Trophoblast cell (in vitro differentiated cells and primary cell): ENCODE measurements around the gene INSM2.
A peak's percentile ranks its signal among the peaks of the same experiment; 100 is the strongest.

Source experiments
- DNase-seq, 2 donors: peaks; one replicate each; pipeline ENCODE4 v3.0.0-alpha.2; 2016
- H2AFZ ChIP-seq: 2 replicates; pipeline ENCODE4 v1.6.1; 2013; ENCODE audit warnings: low read length, moderate library complexity, mild to moderate bottlenecking; ENCODE audit not compliant: insufficient read depth, poor library complexity
- H2AK5ac ChIP-seq: 2 replicates; pipeline ENCODE4 v1.6.1; 2013; ENCODE audit warnings: mild to moderate bottlenecking, low read length
- H2BK120ac ChIP-seq: 2 replicates; pipeline ENCODE4 v1.6.1; 2013; ENCODE audit warnings: low read length, mild to moderate bottlenecking, moderate library complexity; ENCODE audit not compliant: insufficient read depth, poor library complexity
- H2BK12ac ChIP-seq: 2 replicates; pipeline ENCODE4 v1.6.1; 2013; ENCODE audit warnings: mild to moderate bottlenecking, low read length, moderate library complexity
- H2BK5ac ChIP-seq: 2 replicates; pipeline ENCODE4 v1.6.1; 2013; ENCODE audit warnings: low read length, low read depth, moderate library complexity, mild to moderate bottlenecking; ENCODE audit not compliant: poor library complexity
- H3K14ac ChIP-seq: 2 replicates; pipeline ENCODE4 v1.6.1; 2013; ENCODE audit warnings: mild to moderate bottlenecking, low read length
- H3K18ac ChIP-seq: 2 replicates; pipeline ENCODE4 v1.6.1; 2013; ENCODE audit warnings: mild to moderate bottlenecking, low read length
- H3K23ac ChIP-seq: 2 replicates; pipeline ENCODE4 v1.6.1; 2013; ENCODE audit warnings: low read length
- H3K27ac ChIP-seq: 2 replicates; pipeline ENCODE4 v1.5.1; 2013; ENCODE audit warnings: low read depth, mild to moderate bottlenecking, inconsistent platforms, low read length, moderate library complexity
- H3K27me3 ChIP-seq: 2 replicates; pipeline ENCODE4 v1.6.1; 2013; ENCODE audit warnings: inconsistent platforms, mild to moderate bottlenecking, low read length, moderate library complexity; ENCODE audit not compliant: insufficient read depth
- H3K36me3 ChIP-seq, 2 experiments: 1 replicate in 1 of 2; 2 replicates in 1 of 2; pipeline ENCODE4 v1.6.1; 2013; ENCODE audit warnings: low read length in 2 of 2, mild to moderate bottlenecking in 2 of 2, moderate library complexity in 1 of 2; ENCODE audit not compliant: insufficient read depth in 2 of 2, control insufficient read depth in 1 of 2
- H3K4ac ChIP-seq: 2 replicates; pipeline ENCODE4 v1.6.1; 2013; ENCODE audit warnings: low read depth, mild to moderate bottlenecking, low read length, moderate library complexity
- H3K4me1 ChIP-seq, 2 experiments: 1 replicate in 1 of 2; 2 replicates in 1 of 2; pipeline ENCODE4 v1.6.1; 2013; ENCODE audit warnings: low read length in 2 of 2, mild to moderate bottlenecking in 2 of 2, moderate library complexity in 1 of 2; ENCODE audit not compliant: insufficient read depth in 2 of 2, control insufficient read depth in 1 of 2
- H3K4me2 ChIP-seq: 2 replicates; pipeline ENCODE4 v1.6.1; 2013; ENCODE audit warnings: inconsistent platforms, mild to moderate bottlenecking, low read length, moderate library complexity
- H3K4me3 ChIP-seq: 2 replicates; pipeline ENCODE4 v1.5.1; 2013; ENCODE audit warnings: mild to moderate bottlenecking, low read depth, low read length, inconsistent platforms
- H3K79me1 ChIP-seq: one replicate; pipeline ENCODE4 v1.6.1; 2013; ENCODE audit warnings: low read length
- H3K79me2 ChIP-seq: 2 replicates; pipeline ENCODE4 v1.6.1; 2013; ENCODE audit warnings: low read length, mild to moderate bottlenecking; ENCODE audit not compliant: control insufficient read depth, insufficient read depth, poor library complexity
- H3K9ac ChIP-seq: 2 replicates; pipeline ENCODE4 v1.6.1; 2013; ENCODE audit warnings: mild to moderate bottlenecking, low read length
- H3K9me3 ChIP-seq: 2 replicates; pipeline ENCODE4 v1.6.1; 2013; ENCODE audit warnings: low read depth, mild to moderate bottlenecking, control low read depth, inconsistent platforms, low read length; ENCODE audit not compliant: insufficient read depth
- H4K12ac ChIP-seq: 2 replicates; pipeline ENCODE4 v1.6.1; 2013; ENCODE audit warnings: low read depth, mild to moderate bottlenecking, low read length, moderate library complexity
- H4K8ac ChIP-seq: 2 replicates; pipeline ENCODE4 v1.6.1; 2013; ENCODE audit warnings: low read depth, mild to moderate bottlenecking, low read length, moderate library complexity
- H4K91ac ChIP-seq: one replicate; pipeline ENCODE4 v1.6.1; 2013; ENCODE audit warnings: low read depth, mild to moderate bottlenecking, low read length, moderate library complexity
- WGBS: extraction: QIAGEN DNeasy Blood & Tissue Kit; methylation state at CpG from one replicate; pipeline ENCODE4 v1.1.7; 2013; ENCODE audit warnings: missing lambda C conversion rate; ENCODE audit not compliant: insufficient read length, insufficient coverage; ENCODE audit errors: extremely low coverage; 5-methylcytosine and 5-hydroxymethylcytosine counted together

INSM2 gene

GRCh38 chr14:35578135-35578534 is 44.2 kb downstream of the INSM2 start:
- H3K23ac ChIP-seq: no peak overlapping the region
- H3K27me3 ChIP-seq: no peaks in the 10 kb centered on the region
- no peak overlapping the region for H3K9ac ChIP-seq
- H4K8ac ChIP-seq: no peak overlapping the region
- H2BK5ac ChIP-seq: no peak overlapping the region
- no CpG with 5 or more reads among the region's 2 CpGs for WGBS
- no peaks in the 10 kb centered on the region for H3K36me3 ChIP-seq
- H3K4me3 ChIP-seq: no peak overlapping the region
- H3K79me1 ChIP-seq: no peaks in the 10 kb centered on the region
- no peak overlapping the region for H2AFZ ChIP-seq
- no peak overlapping the region for H3K27ac ChIP-seq
- H4K91ac ChIP-seq: no peak overlapping the region
- H3K4ac ChIP-seq: no peak overlapping the region
- H2AK5ac ChIP-seq: no peak overlapping the region
- H2BK12ac ChIP-seq: no peak overlapping the region
- H2BK120ac ChIP-seq: no peak overlapping the region
- H3K14ac ChIP-seq: no peak overlapping the region
- no peaks in the 10 kb centered on the region for H3K79me2 ChIP-seq
- peak in 1 of 2 donors; percentile 27 for DNase-seq
- H3K18ac ChIP-seq: no peak overlapping the region
- no peaks in the 10 kb centered on the region for H3K9me3 ChIP-seq
- no peak overlapping the region for H4K12ac ChIP-seq
- H3K4me2 ChIP-seq: no peak overlapping the region
- no peaks in the 10 kb centered on the region for H3K4me1 ChIP-seq

GRCh38 chr14:35578639-35579038 is 44.7 kb downstream of the INSM2 start:
- Histone ChIP-seq H3K36me3 (no peaks in the 10 kb centered on the region), H2BK5ac (no peak overlapping the region), H3K27ac (no peak overlapping the region), H3K9ac (no peak overlapping the region), H3K4me2 (no peak overlapping the region), H3K9me3 (no peaks in the 10 kb centered on the region), H3K18ac (no peak overlapping the region), H3K79me2 (no peaks in the 10 kb centered on the region), H4K91ac (no peak overlapping the region), H3K27me3 (no peaks in the 10 kb centered on the region), H2AFZ (no peak overlapping the region), H2BK12ac (no peak overlapping the region), H2AK5ac (no peak overlapping the region), H3K79me1 (no peaks in the 10 kb centered on the region), H3K4me3 (no peak overlapping the region), H4K8ac (no peak overlapping the region), H2BK120ac (no peak overlapping the region), H3K23ac (no peak overlapping the region), H3K14ac (no peak overlapping the region), H3K4me1 (no peaks in the 10 kb centered on the region), H3K4ac (no peak overlapping the region), H4K12ac (no peak overlapping the region)
- no peak for DNase-seq
